ENCODE data around the gene HERC2.

HERC2 gene

DNA sequence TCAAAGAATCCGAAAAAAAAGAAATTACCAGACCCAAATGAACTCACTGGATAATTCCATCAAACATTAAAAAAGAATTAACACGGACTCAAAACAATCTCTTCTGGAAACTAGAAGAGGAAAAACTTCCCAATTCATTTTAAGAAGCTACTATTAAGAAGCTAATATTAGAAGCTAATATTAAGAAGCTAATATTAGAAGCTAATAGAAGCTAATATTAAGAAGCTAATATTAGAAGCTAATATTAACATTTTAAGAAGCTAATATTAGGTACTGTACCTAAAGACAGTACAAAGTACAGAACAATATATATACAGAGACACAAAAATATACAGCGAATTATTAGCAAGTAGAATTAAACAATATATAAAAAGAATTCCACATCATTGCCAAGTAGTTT, 35.9 kb downstream of the HERC2 start:
- H3K4me3 ChIP-seq (ENCODE audit: low read depth, low read length, poor library complexity, severe bottlenecking) = no peak overlapping the region
- H3F3A ChIP-seq (ENCODE audit: insufficient read depth, low read length) = no peaks in the 10 kb centered on the region
- H4K20me1 ChIP-seq (ENCODE audit: insufficient read depth, low read length) = no peaks in the 10 kb centered on the region
- no peaks in the 10 kb centered on the region for H3K9me2 ChIP-seq (ENCODE audit: low read depth, low read length)
- no peaks in the 10 kb centered on the region for H3K27me3 ChIP-seq (ENCODE audit: insufficient read depth, low read length)
- H3K4me2 ChIP-seq (ENCODE audit: low read length) = no peak overlapping the region
- no peak overlapping the region for H2AFZ ChIP-seq (ENCODE audit: low read length)
- H3K79me2 ChIP-seq (ENCODE audit: insufficient read depth, low read length) = peaks cover 14% of the 10 kb centered on the region; the same call in 1 of the 2 replicates
- 0 out of 2 replicates have a peak, but pooled peaks cover 2% of the 10 kb centered on the region for H3K9me3 ChIP-seq (ENCODE audit: low read length)
- no peak overlapping the region for H3K27ac ChIP-seq (ENCODE audit: low read depth, low read length, poor library complexity, severe bottlenecking)
- TF ChIP-seq, protein P1, sequence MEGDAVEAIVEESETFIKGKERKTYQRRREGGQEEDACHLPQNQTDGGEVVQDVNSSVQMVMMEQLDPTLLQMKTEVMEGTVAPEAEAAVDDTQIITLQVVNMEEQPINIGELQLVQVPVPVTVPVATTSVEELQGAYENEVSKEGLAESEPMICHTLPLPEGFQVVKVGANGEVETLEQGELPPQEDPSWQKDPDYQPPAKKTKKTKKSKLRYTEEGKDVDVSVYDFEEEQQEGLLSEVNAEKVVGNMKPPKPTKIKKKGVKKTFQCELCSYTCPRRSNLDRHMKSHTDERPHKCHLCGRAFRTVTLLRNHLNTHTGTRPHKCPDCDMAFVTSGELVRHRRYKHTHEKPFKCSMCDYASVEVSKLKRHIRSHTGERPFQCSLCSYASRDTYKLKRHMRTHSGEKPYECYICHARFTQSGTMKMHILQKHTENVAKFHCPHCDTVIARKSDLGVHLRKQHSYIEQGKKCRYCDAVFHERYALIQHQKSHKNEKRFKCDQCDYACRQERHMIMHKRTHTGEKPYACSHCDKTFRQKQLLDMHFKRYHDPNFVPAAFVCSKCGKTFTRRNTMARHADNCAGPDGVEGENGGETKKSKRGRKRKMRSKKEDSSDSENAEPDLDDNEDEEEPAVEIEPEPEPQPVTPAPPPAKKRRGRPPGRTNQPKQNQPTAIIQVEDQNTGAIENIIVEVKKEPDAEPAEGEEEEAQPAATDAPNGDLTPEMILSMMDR (IDR thresholded peaks at IDR 0.05; ENCODE audit: low read length) = no peak
- TF ChIP-seq EZH2 (IDR thresholded peaks at IDR 0.05; ENCODE audit: borderline replicate concordance, low read length) = no peak
- no peaks in the 10 kb centered on the region for H3K4me1 ChIP-seq (ENCODE audit: insufficient read depth, low read length, severe bottlenecking)
- H3K36me3 ChIP-seq (ENCODE audit: insufficient read depth, low read length) = peaks cover 33% of the 10 kb centered on the region
- no peak overlapping the region for H3K9ac ChIP-seq (ENCODE audit: low read length)

DNA sequence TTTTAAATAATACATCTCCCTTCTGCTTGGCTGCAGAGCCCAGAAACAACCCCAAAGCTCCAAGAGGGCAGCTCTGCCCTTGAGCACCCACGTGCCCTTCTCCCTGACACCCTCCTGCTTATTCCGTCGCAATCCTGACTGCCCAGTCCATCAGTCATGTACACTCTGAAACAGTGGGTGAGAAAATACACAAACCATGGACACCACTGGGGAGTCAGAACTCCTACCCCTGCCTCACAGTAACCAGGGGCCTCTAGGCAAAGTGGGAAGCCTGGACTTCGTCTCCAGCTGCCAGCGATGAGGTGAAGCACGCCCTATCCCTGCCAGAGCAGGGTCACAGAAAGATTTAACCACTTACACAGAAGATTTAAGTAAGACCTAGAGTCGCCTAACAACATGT, 40.1 kb downstream of the HERC2 start:
- Histone ChIP-seq H3K27me3 (ENCODE audit: insufficient read depth, low read length) (no peaks in the 10 kb centered on the region), H4K20me1 (ENCODE audit: insufficient read depth, low read length) (no peaks in the 10 kb centered on the region), H3F3A (ENCODE audit: insufficient read depth, low read length) (no peaks in the 10 kb centered on the region), H3K27ac (ENCODE audit: low read depth, low read length, poor library complexity, severe bottlenecking) (no peak overlapping the region), H3K36me3 (ENCODE audit: insufficient read depth, low read length) (peaks cover 30% of the 10 kb centered on the region), H3K4me2 (ENCODE audit: low read length) (no peak overlapping the region), H3K9ac (ENCODE audit: low read length) (no peak overlapping the region), H2AFZ (ENCODE audit: low read length) (no peak overlapping the region), H3K9me3 (ENCODE audit: low read length) (0 out of 2 replicates have a peak, but pooled peaks cover 2% of the 10 kb centered on the region), H3K79me2 (ENCODE audit: insufficient read depth, low read length) (peaks cover 14% of the 10 kb centered on the region; the same call in 1 of the 2 replicates), H3K4me1 (ENCODE audit: insufficient read depth, low read length, severe bottlenecking) (no peaks in the 10 kb centered on the region), H3K9me2 (ENCODE audit: low read depth, low read length) (no peaks in the 10 kb centered on the region), H3K4me3 (ENCODE audit: low read depth, low read length, poor library complexity, severe bottlenecking) (no peak overlapping the region)
- TF ChIP-seq, protein P1 (IDR thresholded peaks at IDR 0.05; ENCODE audit: low read length) = no peak
- TF ChIP-seq EZH2 (IDR thresholded peaks at IDR 0.05; ENCODE audit: borderline replicate concordance, low read length) = no peak

DNA sequence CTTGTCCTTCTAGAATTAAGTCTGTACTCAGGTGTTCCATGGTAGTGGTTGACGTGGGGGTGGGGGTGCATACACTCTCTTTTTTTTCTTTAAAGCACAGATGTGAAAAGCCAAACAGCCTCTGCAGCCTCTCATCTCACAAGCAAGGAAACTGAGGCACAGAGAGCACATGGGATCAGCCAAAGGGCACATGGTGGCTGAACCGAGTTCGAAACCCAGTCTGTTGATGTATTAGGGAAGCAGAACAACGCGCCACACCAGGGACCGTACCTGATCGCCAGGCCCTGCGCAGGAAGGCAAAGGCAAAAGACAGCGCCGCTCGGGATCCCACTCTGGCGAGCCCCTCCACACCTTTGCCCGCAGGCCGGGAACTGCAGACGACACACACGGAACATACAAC, 47.3 kb downstream of the HERC2 start:
- Histone ChIP-seq H3K4me2 (ENCODE audit: low read length) (no peak overlapping the region), H4K20me1 (ENCODE audit: insufficient read depth, low read length) (no peaks in the 10 kb centered on the region), H3K27ac (ENCODE audit: low read depth, low read length, poor library complexity, severe bottlenecking) (no peak overlapping the region), H3K79me2 (ENCODE audit: insufficient read depth, low read length) (0 out of 2 replicates have a peak, but pooled peaks cover 5% of the 10 kb centered on the region), H3K9ac (ENCODE audit: low read length) (no peak overlapping the region), H3K4me3 (ENCODE audit: low read depth, low read length, poor library complexity, severe bottlenecking) (no peak overlapping the region), H3F3A (ENCODE audit: insufficient read depth, low read length) (peaks cover 6% of the 10 kb centered on the region; the same call in 1 of the 2 replicates), H3K27me3 (ENCODE audit: insufficient read depth, low read length) (no peaks in the 10 kb centered on the region), H3K4me1 (ENCODE audit: insufficient read depth, low read length, severe bottlenecking) (peaks cover 38% of the 10 kb centered on the region), H2AFZ (ENCODE audit: low read length) (no peak overlapping the region), H3K9me2 (ENCODE audit: low read depth, low read length) (no peaks in the 10 kb centered on the region), H3K36me3 (ENCODE audit: insufficient read depth, low read length) (peaks cover 36% of the 10 kb centered on the region), H3K9me3 (ENCODE audit: low read length) (no peaks in the 10 kb centered on the region)
- TF ChIP-seq, protein P1 (IDR thresholded peaks at IDR 0.05; ENCODE audit: low read length) = no peak
- TF ChIP-seq EZH2 (IDR thresholded peaks at IDR 0.05; ENCODE audit: borderline replicate concordance, low read length) = no peak

Measured in OCI-LY1 (cell line).